ENCODE measurements around the gene FRAS1. TPM values are rescaled to one million over a fixed set of nuclear protein-coding genes. Genes with fewer than 3 reads are reported as not detected.

Gene FRAS1
- total RNA-seq, 4 donors from 2014 or later, result 3.4 to 11.7 (median 4.2) TPM

DNA sequence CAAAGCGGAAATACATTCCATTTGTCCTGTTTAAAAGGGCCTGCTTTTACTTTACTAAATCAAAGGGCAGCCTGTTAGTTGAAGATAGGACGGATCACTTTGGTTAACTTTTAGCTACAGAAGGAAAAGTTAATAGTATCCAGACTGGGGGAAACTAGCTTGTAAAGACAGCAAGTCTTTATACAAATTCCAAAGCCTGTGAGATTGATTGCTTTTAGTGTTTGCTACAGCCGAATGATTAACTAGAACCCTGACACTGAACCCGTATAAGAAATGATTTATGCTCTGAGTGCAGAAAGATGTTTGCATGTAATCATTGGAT lies 93.4 kb downstream of the FRAS1 start:
- Histone ChIP-seq H3K27me3 (no peaks in the 10 kb centered on the region), H3K9me3 (no peaks in the 10 kb centered on the region), H3K36me3 (no peaks in the 10 kb centered on the region), H3K27ac (no peak overlapping the region), H3K4me1 (no peaks in the 10 kb centered on the region), H3K4me3 (no peak overlapping the region)
- WGBS, 2 donors (ENCODE audit: low coverage in 1 of 2), result 55 to 60% methylated on average over 3 to 4 of the region's 4 CpGs
- TF ChIP-seq, protein P1, sequence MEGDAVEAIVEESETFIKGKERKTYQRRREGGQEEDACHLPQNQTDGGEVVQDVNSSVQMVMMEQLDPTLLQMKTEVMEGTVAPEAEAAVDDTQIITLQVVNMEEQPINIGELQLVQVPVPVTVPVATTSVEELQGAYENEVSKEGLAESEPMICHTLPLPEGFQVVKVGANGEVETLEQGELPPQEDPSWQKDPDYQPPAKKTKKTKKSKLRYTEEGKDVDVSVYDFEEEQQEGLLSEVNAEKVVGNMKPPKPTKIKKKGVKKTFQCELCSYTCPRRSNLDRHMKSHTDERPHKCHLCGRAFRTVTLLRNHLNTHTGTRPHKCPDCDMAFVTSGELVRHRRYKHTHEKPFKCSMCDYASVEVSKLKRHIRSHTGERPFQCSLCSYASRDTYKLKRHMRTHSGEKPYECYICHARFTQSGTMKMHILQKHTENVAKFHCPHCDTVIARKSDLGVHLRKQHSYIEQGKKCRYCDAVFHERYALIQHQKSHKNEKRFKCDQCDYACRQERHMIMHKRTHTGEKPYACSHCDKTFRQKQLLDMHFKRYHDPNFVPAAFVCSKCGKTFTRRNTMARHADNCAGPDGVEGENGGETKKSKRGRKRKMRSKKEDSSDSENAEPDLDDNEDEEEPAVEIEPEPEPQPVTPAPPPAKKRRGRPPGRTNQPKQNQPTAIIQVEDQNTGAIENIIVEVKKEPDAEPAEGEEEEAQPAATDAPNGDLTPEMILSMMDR (IDR thresholded peaks at IDR 0.05), result no peak
- no peak for TF ChIP-seq POLR2AphosphoS5 (IDR thresholded peaks at IDR 0.05)
- TF ChIP-seq POLR2A (IDR thresholded peaks at IDR 0.05), result no peak
- TF ChIP-seq EP300 (IDR thresholded peaks at IDR 0.05), result no peak
- ATAC-seq, result no peak

DNA sequence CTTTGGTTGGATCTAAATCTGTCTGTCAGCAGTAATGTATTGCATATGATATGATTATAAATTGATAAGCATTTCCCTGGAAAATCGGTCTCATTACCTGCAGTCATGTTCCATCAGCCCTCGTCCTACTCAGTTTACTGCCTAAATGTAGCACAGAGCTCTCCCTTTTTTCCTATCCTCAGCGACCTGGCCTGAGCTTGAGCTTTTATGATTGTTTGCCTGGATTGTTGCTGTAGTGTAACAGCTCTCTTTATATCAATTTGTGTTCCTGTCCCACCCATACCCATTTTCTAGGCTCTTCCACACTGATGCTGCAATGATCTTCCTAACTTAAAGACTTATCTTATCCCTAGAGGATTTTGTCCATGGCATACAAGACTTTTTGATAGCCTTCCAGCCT lies 95.7 kb downstream of the FRAS1 start:
- no peak for ATAC-seq
- Histone ChIP-seq H3K27ac (no peak overlapping the region), H3K4me1 (no peaks in the 10 kb centered on the region), H3K4me3 (no peak overlapping the region), H3K36me3 (no peaks in the 10 kb centered on the region), H3K27me3 (no peaks in the 10 kb centered on the region), H3K9me3 (no peaks in the 10 kb centered on the region)
- TF ChIP-seq, protein P1 (IDR thresholded peaks at IDR 0.05), result no peak
- no peak for TF ChIP-seq POLR2A (IDR thresholded peaks at IDR 0.05)
- TF ChIP-seq EP300 (IDR thresholded peaks at IDR 0.05), result no peak
- no peak for TF ChIP-seq POLR2AphosphoS5 (IDR thresholded peaks at IDR 0.05)
- WGBS, 2 donors (ENCODE audit: low coverage in 1 of 2), result 79 to 86% methylated on average over 3 of the region's 3 CpGs

DNA sequence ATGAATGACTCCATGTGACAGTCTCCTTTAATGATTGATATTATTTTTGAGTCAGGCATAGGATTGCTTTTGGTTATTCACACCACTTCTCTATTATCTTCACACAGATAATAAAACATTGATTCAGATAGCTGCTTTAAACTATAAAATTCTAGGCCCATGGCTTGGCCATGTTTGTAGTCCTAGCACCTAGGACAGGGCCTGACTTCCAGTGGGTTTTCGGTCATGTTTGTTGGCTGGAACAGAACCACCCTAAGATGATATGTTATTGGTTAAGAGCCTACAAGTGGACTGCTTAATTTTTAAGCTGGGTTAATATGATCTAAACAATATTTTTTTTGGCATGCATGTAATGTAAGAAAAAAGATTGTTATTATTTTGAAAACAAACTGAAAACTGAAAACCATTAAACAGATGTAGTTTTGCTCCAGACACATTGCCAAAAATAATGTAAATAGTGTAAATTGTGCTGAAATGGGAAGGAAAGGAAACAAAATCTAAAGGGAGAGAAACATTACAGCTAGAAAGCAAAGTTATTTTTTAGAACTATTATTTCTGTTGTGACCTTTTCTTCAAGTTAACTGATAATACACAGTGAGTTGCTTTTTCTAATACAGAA lies 98.0 kb downstream of the FRAS1 start:
- 90 to 100% methylated on average over 1 of the region's 1 CpG for WGBS, 2 donors (ENCODE audit: low coverage in 1 of 2)
- Histone ChIP-seq H3K4me1 (no peaks in the 10 kb centered on the region), H3K36me3 (no peaks in the 10 kb centered on the region), H3K4me3 (no peak overlapping the region), H3K27ac (no peak overlapping the region), H3K9me3 (no peaks in the 10 kb centered on the region), H3K27me3 (no peaks in the 10 kb centered on the region)
- TF ChIP-seq EP300 (IDR thresholded peaks at IDR 0.05) (no peak), POLR2AphosphoS5 (IDR thresholded peaks at IDR 0.05) (no peak), POLR2A (IDR thresholded peaks at IDR 0.05) (no peak)
- TF ChIP-seq, protein P1 (IDR thresholded peaks at IDR 0.05), result no peak
- no peak for ATAC-seq

DNA sequence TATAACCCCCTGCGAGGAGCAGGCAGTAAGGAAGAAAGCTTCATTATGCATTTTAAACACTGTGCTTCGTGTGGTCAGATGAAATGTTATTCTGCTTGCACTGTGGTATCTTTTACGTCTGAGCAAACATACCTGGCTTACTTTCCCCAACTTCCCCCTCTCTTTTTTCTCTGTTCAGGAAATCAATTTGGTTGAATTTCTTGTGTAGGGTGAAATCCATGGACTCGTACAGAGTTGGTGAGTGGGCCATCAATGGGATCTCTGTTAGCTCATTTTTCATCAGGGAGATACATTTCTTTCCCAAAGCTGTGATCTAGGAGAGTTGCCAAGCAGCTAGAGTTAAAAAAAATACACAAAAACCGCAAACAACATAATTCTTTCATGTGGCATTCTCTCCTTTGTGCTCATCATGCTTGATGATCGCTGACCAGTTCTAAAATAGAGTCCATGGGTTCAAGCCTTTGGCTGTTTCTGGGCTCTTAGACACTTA lies 98.5 kb downstream of the FRAS1 start:
- H3K4me3 ChIP-seq, result no peak overlapping the region
- H3K27me3 ChIP-seq, result no peaks in the 10 kb centered on the region
- WGBS, 2 donors (ENCODE audit: low coverage in 1 of 2), result 63 to 64% methylated on average over 6 of the region's 6 CpGs
- H3K27ac ChIP-seq, result no peak overlapping the region
- TF ChIP-seq POLR2AphosphoS5 (IDR thresholded peaks at IDR 0.05), result no peak
- no peak for TF ChIP-seq POLR2A (IDR thresholded peaks at IDR 0.05)
- TF ChIP-seq, protein P1 (IDR thresholded peaks at IDR 0.05), result no peak
- no peak for TF ChIP-seq EP300 (IDR thresholded peaks at IDR 0.05)
- ATAC-seq, result no peak
- no peaks in the 10 kb centered on the region for H3K4me1 ChIP-seq
- no peaks in the 10 kb centered on the region for H3K36me3 ChIP-seq
- no peaks in the 10 kb centered on the region for H3K9me3 ChIP-seq

DNA sequence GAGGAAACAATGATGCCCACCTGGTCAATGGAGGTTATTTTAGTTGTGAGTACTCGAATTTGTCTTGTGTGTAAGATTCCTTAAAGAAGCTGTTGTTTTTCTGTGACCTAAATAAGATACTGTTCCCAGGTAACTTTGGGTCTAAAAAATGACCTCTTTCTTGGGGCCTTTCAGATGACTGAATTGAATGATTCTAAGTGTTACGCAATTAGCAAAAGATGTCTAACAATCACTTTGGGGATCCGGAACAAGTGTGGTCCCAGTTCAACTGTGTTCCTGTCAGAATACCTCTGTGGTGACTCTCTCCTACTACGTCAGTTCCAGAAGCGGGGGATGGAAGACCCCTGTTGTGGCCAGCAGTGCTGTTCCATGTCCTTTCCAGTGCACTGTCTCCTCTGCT lies 99.4 kb downstream of the FRAS1 start:
- ATAC-seq, result no peak
- no peaks in the 10 kb centered on the region for H3K4me1 ChIP-seq
- H3K27me3 ChIP-seq, result no peaks in the 10 kb centered on the region
- H3K9me3 ChIP-seq, result no peaks in the 10 kb centered on the region
- no peaks in the 10 kb centered on the region for H3K36me3 ChIP-seq
- WGBS, 2 donors (ENCODE audit: low coverage in 1 of 2), result 94 to 100% methylated on average over 1 to 5 of the region's 5 CpGs
- no peak overlapping the region for H3K4me3 ChIP-seq
- H3K27ac ChIP-seq, result no peak overlapping the region
- no peak for TF ChIP-seq POLR2AphosphoS5 (IDR thresholded peaks at IDR 0.05)
- TF ChIP-seq EP300 (IDR thresholded peaks at IDR 0.05), result no peak
- no peak for TF ChIP-seq POLR2A (IDR thresholded peaks at IDR 0.05)
- TF ChIP-seq, protein P1 (IDR thresholded peaks at IDR 0.05), result no peak
